ENCODE data around the gene TMTC2. TPM values are rescaled to one million over a fixed set of nuclear protein-coding genes. Genes with fewer than 3 reads are reported as not detected.

Gene TMTC2
- total RNA-seq, 1 donor from 2014 or later, result 0.93 TPM

DNA sequence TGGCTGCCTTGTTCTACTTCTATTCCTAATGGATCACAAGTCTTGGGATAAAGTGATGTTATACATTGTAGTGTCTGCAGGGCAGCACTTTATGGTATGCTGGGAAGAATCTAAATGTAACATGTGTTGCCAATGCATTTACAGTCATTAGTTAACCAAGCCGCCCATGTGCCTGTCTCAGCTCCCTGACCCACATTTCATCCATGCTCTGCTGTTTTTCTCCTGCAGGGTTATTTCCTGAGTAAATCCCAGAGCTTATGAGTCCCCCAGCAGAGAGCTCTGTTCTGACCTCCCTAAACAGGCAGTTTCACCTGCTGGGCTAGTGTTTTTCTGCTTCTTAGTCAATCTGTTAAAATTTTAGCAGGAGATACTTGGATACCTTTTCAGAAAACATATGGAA lies 4.4 kb upstream of the TMTC2 start:
- ATAC-seq (no peak), DNase-seq (ENCODE audit: low spot score) (no peak)

DNA sequence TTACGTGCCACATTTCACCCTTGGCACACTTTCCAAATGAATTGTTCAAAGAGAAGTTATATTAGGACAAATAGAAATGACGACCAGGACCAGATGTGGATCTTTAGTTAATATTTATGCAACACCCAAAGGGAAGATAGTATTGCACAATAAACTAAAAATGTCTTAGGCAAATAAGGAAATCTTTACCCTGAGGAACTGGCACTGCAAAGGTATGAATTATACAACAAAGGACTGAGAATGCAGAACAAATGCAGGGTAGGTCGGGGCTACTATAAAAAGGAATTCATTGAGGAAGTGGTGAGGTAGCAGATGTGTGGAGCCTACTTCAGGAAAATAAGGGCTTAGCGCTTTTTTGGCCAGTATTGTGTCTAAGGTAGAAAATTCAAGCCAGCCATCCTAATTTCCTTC lies 3.9 kb upstream of the TMTC2 start:
- DNase-seq (ENCODE audit: low spot score) (no peak), ATAC-seq (no peak)

- ATAC-seq (peak; percentile 82), DNase-seq (ENCODE audit: low spot score) (peak; percentile 95)
Measured at GRCh38 chr12:82685790-82686167, 927 bp upstream of the TMTC2 start.

DNA sequence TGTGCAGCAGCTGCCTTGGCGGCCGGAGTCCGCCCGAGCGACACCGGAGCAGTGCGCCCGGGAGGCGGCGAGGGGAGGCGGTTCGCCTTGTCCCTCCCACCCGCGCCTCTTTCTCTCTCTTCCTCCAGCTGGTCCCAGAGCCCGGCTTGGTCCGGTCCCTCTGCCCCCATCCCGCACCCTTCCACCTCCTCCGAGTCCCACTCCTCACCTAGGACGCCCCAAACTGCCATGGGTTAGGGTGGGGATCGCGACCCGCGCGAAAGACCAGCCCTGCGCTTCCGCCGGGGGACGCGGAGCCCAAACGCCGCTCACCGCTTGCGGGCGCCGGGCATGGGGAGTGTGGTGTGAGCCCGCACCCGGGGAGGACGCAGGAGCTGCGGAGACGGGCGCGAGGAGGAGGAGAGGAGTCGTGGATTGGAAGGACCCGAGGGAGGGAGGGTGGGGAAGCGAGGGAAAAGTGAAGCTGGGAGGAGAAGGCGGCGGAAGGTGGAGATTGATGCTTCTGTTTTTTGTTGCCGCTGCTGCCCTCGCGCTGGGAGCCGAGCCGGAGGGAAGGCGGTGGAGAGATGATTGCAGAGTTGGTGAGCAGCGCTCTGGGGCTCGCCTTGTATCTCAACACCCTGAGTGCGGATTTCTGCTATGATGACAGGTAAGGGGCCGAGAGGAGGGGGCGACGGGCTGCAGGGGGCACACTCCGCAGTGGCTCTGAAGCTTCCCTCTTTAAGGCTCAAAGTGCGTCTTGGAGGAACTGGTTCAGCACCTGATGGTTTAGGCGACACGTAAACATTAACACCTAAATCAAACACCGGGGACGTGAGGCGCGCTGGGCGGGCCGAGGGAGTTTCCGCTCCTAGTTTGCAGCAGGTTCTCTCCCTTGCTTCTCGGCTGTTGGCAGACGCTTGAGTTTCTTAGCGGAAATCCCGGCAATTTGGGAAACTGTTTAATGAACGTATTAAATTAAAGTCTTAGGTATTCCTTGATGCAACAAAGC lies 610 bp downstream of the TMTC2 start:
- DNase-seq (ENCODE audit: low spot score) (peak; percentile 50), ATAC-seq (peak; percentile 70)

GRCh38 chr12:82688035-82688501 lies 1.4 kb downstream of the TMTC2 start:
- DNase-seq (ENCODE audit: low spot score), result no peak
- ATAC-seq, result no peak

GRCh38 chr12:82688596-82688995 lies 1.9 kb downstream of the TMTC2 start:
- DNase-seq (ENCODE audit: low spot score), result no peak
- ATAC-seq, result no peak

DNA sequence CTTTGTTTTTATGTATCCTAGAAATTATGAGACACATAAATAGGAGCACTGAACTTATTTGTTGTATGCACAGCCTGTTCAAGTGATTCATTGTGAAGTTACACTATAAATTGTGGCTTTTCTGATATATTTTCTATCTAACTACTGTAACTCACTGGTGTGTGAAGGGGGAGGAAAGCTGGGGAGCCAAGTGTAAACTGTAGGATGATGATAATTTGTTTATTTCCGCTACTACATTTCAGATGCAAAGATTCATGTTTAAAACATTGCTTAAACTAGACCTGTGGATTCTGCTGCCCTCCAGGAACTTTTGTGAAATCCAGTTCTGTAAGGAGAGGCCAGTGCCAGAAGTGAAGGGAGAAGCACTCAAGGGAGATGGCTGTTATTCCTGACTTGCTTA lies 3.3 kb downstream of the TMTC2 start:
- no peak for ATAC-seq

GRCh38 chr12:82691513-82691912 lies 4.8 kb downstream of the TMTC2 start:
- ATAC-seq, result no peak
- DNase-seq (ENCODE audit: low spot score), result no peak

More for the DNA sequence above, 3.3 kb downstream of the TMTC2 start:
- no peak for DNase-seq (ENCODE audit: low spot score)

GRCh38 chr12:82694276-82694675 lies 7.6 kb downstream of the TMTC2 start:
- DNase-seq (ENCODE audit: low spot score) (no peak), ATAC-seq (no peak)

DNA sequence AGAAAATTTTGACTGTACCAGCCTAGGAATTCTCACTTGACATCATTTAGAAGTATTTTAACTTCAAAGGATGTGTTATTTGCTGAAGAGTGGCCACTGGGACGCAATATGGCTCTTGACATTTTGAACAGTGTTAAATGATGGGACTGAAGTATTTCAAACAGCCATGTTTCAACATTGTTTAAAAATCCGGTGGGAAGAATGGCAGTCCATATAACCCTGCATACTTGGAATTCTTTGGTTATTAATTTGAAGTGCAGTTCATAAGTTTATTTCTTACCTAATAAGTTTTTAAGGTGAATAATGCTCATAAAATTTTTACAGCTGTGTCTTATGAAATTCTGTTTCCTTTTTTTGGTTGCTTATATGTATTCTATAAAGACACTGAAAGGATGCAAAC lies 8.3 kb downstream of the TMTC2 start:
- ATAC-seq, result no peak
- no peak for DNase-seq (ENCODE audit: low spot score)

GRCh38 chr12:82695531-82695930 lies 8.8 kb downstream of the TMTC2 start:
- ATAC-seq (no peak), DNase-seq (ENCODE audit: low spot score) (no peak)

- ATAC-seq (peak; percentile 91), DNase-seq (ENCODE audit: low spot score) (no peak)
Measured at GRCh38 chr12:82696543-82696942, 9.8 kb downstream of the TMTC2 start.

GRCh38 chr12:82698708-82699564 lies 12.2 kb downstream of the TMTC2 start:
- ATAC-seq, result no peak
- no peak for DNase-seq (ENCODE audit: low spot score)

DNA sequence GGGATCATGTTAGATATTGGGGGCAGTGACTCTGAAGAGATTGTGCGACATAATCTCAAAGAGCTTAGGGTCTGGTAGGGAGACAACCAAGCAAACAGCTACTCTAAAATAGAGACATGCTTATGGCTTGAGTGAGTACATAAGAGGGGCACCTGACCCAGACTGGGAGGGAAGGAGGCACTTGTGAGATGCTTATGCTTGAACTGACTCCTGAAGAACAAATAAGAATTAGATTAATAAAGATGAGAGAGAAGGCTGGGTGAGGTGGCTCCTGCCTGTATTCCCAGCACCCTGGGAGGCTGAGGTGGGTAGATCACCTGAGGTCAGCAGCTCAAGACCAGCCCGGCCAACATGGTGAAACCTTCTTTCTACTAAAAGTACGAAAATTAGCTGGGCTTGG lies 19.1 kb downstream of the TMTC2 start:
- DNase-seq (ENCODE audit: low spot score) (no peak), ATAC-seq (no peak)

- DNase-seq (ENCODE audit: low spot score) (no peak), ATAC-seq (no peak)
Measured at GRCh38 chr12:82708061-82708879, 21.6 kb downstream of the TMTC2 start.

GRCh38 chr12:82709794-82710355 lies 23.2 kb downstream of the TMTC2 start:
- ATAC-seq, result no peak
- no peak for DNase-seq (ENCODE audit: low spot score)

- ATAC-seq, result no peak
- DNase-seq (ENCODE audit: low spot score), result no peak
Measured at GRCh38 chr12:82710741-82711140, 24.0 kb downstream of the TMTC2 start.

GRCh38 chr12:82714427-82714826 lies 27.7 kb downstream of the TMTC2 start:
- DNase-seq (ENCODE audit: low spot score) (no peak), ATAC-seq (no peak)

- ATAC-seq (no peak), DNase-seq (ENCODE audit: low spot score) (no peak)
Measured at GRCh38 chr12:82721726-82722125, 35.0 kb downstream of the TMTC2 start.

DNA sequence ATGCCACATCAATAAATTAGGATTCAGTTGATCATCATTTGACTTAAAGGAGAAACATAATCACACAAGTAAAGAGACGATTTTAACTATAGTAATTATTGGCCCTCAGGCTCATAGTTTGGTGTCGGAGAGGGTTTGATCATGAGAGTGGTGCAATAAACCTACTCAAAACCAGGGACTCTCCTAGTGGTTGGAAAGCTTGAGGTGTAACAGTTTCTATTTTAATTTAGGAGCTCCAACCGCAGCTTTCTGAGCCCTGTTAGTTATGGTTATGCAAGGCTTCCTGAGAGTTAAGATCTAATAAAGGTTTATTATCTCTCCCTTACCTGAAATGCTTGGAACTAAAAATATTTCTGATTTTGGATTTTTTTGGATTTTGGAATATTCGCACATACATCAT lies 36.4 kb downstream of the TMTC2 start:
- ATAC-seq (no peak), DNase-seq (ENCODE audit: low spot score) (no peak)

Data from left lobe of liver (tissue), 2 donors.